ENCODE results near the gene SPAG17.

GRCh38 chr1:117929343-117930172, 255.5 kb downstream of the SPAG17 start, which contains the start of the genes GDAP2 and WDR3:
- TF ChIP-seq CTCF (IDR thresholded peaks at IDR 0.05) (no peak), POLR2A (IDR thresholded peaks at IDR 0.05) (peak; percentile 72 to 89 (median 87))

Measured in body of pancreas (tissue), 4 donors.